ENCODE results near the gene KIF25.

KIF25 gene

GRCh38 chr6:168053086-168053956 lies 55.9 kb downstream of the KIF25 start:
- no peak for DNase-seq

- no peak for DNase-seq
Measured at GRCh38 chr6:168053957-168054471, 56.5 kb downstream of the KIF25 start.

- DNase-seq = no peak
Measured at GRCh38 chr6:168054765-168055560, 57.5 kb downstream of the KIF25 start.

- no peak for DNase-seq
Measured at GRCh38 chr6:168055696-168056489, 58.4 kb downstream of the KIF25 start.

GRCh38 chr6:168056892-168057527 lies 59.5 kb downstream of the KIF25 start:
- no peak for DNase-seq

GRCh38 chr6:168057836-168058235 lies 60.4 kb downstream of the KIF25 start:
- no peak for DNase-seq

GRCh38 chr6:168058691-168059551 lies 61.5 kb downstream of the KIF25 start:
- no peak for DNase-seq

- DNase-seq = no peak
Measured at GRCh38 chr6:168060521-168060931, 63.1 kb downstream of the KIF25 start.

GRCh38 chr6:168061269-168062210 lies 64.1 kb downstream of the KIF25 start:
- no peak for DNase-seq

GRCh38 chr6:168062346-168063289 lies 65.1 kb downstream of the KIF25 start:
- no peak for DNase-seq

- no peak for DNase-seq
Measured at GRCh38 chr6:168063431-168063830, 66.0 kb downstream of the KIF25 start.

GRCh38 chr6:168064226-168064807 lies 66.8 kb downstream of the KIF25 start:
- no peak for DNase-seq

GRCh38 chr6:168067081-168067759 lies 69.7 kb downstream of the KIF25 start:
- no peak for DNase-seq

GRCh38 chr6:168070804-168071203 lies 73.3 kb downstream of the KIF25 start:
- DNase-seq = no peak

GRCh38 chr6:168071620-168072019 lies 74.1 kb downstream of the KIF25 start:
- DNase-seq = no peak

- DNase-seq = no peak
Measured at GRCh38 chr6:168072261-168072660, 74.8 kb downstream of the KIF25 start.

GRCh38 chr6:168072730-168073129 lies 75.3 kb downstream of the KIF25 start:
- DNase-seq = no peak
